Breast epithelium (tissue), 4 donors: ENCODE data around the gene ZNF132. TPM values are rescaled to one million over a fixed set of nuclear protein-coding genes. Genes with fewer than 3 reads are reported as not detected.
"Not testable (repeated sequence)": the region's sequence is repeated elsewhere in the genome, so short reads cannot be mapped to it uniquely, and the experiment has no call there.

ENCODE experiments used
- DNase-seq, 2 donors: peaks; one replicate each; pipeline ENCODE4 v3.0.0-alpha.2; 2019; ENCODE audit warnings: low spot score in 2 of 2
- H3K27ac ChIP-seq, 2 donors: fragments of 200-600 bp; sonication (generic) in 1 of 2; one replicate each; pipeline ENCODE4 v1.5.1; 2016 to 2019; ENCODE audit warnings: mild to moderate bottlenecking in 1 of 2
- H3K27me3 ChIP-seq, 2 donors: fragments of 200-600 bp; sonication (generic) in 1 of 2; one replicate each; pipeline versions ENCODE4 v1.5.1 to v1.6.0; 2017 to 2019; ENCODE audit warnings: control low read depth in 1 of 2, mild to moderate bottlenecking in 1 of 2
- H3K36me3 ChIP-seq: fragments of 200-600 bp; one replicate; pipeline ENCODE4 v1.5.1; 2019
- H3K4me1 ChIP-seq, 2 donors: fragments of 200-600 bp; sonication (generic); one replicate each; pipeline ENCODE4 v1.5.1; 2016 to 2019; ENCODE audit warnings: control low read depth in 1 of 2
- H3K4me3 ChIP-seq, 3 donors: fragments of 200-600 bp; sonication (generic); 1 replicate in 2 of 3; 2 replicates in 1 of 3; pipeline ENCODE4 v1.5.1; 2016 to 2019; ENCODE audit warnings: mild to moderate bottlenecking in 3 of 3, moderate library complexity in 2 of 3
- H3K9me3 ChIP-seq, 2 donors: fragments of 200-600 bp; sonication (generic) in 1 of 2; one replicate each; pipeline ENCODE4 v1.5.1; 2016 to 2019; ENCODE audit warnings: control low read depth in 1 of 2
- POLR2A ChIP-seq: fragments of 450-650 bp; IDR thresholded peaks from one replicate; pipeline ENCODE4 v1.6.1; 2016; ENCODE audit warnings: antibody characterized with exemption, mild to moderate bottlenecking, moderate library complexity
- POLR2AphosphoS5 ChIP-seq, 3 donors: sonication (generic); formaldehyde crosslinking; IDR thresholded peaks; one replicate each; pipeline ENCODE4 v1.6.1; 2017; ENCODE audit warnings: antibody characterized with exemption in 3 of 3
- intact Hi-C: fragments of 100-400 bp; cut with DNase I; formaldehyde crosslinking; loops from one replicate; pipeline ENCODE4 v1.15.1; 2023; ENCODE audit warnings: low total_unique reads
- total RNA-seq, 3 donors: library from RNA; depleted of rRNA; stranded (reverse); fragments of >200 nt; gene quantifications; one replicate each; pipeline ENCODE4 v1.1.0, GENCODE V29; 2016
- TF ChIP-seq, protein P1 (sequence below), 3 donors: fragments of 450-650 bp; IDR thresholded peaks; one replicate each; pipeline ENCODE4 v1.5.1; 2016 to 2017; ENCODE audit warnings: antibody characterized with exemption in 3 of 3, mild to moderate bottlenecking in 3 of 3, moderate library complexity in 3 of 3

Gene ZNF132
- total RNA-seq, 3 donors from 2014 or later = 3.5 to 13.3 (median 6.2) TPM

DNA sequence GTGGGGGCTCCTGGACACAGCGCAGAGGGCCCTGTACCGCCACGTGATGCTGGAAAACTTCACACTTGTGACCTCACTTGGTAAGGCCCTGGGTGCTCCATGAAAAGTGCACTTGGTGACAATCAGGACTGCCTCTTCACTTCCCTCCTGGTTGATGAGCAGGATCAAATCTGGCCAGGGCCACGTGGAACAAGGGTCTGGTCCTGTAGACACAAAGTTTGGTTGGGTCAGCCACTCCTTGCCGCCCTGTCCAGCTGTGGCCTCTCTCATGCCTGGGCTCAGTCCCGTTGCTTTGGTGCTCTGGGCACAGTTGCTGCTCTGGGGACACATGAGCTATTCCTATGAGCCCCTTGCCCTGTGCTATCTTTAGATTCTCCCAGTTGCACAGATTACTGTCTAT lies 13.8 kb upstream of the ZNF132 start:
- Histone ChIP-seq H3K36me3 (peaks cover 8% of the 10 kb centered on the region), H3K9me3 (no peaks in the 10 kb centered on the region), H3K27ac (no peak overlapping the region), H3K4me1 (no peaks in the 10 kb centered on the region), H3K27me3 (no peaks in the 10 kb centered on the region), H3K4me3 (no peak overlapping the region)
- intact Hi-C loops = no loop called here
- TF ChIP-seq POLR2AphosphoS5 (IDR thresholded peaks at IDR 0.05) (no peak), POLR2A (no peak)
- TF ChIP-seq, protein P1, sequence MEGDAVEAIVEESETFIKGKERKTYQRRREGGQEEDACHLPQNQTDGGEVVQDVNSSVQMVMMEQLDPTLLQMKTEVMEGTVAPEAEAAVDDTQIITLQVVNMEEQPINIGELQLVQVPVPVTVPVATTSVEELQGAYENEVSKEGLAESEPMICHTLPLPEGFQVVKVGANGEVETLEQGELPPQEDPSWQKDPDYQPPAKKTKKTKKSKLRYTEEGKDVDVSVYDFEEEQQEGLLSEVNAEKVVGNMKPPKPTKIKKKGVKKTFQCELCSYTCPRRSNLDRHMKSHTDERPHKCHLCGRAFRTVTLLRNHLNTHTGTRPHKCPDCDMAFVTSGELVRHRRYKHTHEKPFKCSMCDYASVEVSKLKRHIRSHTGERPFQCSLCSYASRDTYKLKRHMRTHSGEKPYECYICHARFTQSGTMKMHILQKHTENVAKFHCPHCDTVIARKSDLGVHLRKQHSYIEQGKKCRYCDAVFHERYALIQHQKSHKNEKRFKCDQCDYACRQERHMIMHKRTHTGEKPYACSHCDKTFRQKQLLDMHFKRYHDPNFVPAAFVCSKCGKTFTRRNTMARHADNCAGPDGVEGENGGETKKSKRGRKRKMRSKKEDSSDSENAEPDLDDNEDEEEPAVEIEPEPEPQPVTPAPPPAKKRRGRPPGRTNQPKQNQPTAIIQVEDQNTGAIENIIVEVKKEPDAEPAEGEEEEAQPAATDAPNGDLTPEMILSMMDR (IDR thresholded peaks at IDR 0.05) = no peak
- DNase-seq = no peak

DNA sequence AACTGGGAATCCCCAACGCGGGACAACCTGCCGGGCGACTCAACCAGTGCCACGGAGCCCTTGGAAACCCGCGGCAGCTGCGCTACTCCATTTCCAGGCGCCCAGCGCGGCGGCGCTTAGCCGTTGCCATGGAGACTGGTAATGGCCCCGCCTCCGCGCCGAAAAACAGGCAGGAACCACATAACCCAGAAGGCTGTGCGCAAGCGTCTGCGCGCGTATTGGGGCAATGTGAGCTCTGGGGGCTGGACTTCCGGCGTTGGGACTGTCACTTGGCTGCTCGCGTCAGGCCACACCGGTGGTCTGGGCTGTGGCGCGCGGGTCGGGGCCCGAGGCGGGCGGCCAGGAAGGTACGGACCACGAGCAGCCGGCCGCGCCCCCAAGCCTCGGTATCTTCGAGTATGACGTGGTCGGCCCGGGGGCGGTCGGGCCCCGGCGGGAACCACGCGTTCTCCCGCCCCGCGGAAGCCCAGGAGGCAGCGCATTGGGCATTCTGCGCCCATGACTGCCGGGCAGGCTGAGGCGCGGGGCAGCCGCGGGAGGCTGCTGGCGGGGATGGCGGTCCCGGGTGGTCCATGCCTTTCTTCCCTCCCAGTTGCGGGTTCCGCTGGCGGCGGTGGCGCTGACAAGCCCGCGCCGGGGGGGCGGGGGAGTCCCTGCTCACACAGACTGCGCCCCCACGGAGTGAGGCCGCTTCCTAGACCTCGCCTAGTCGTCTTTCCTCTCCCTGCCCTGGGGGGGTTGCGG lies 11.6 kb upstream of the ZNF132 start, which contains the start of gene ZNF324B:
TSS of gene ZNF324B (plus strand) at position 265 of the 744 bp plus-strand sequence. CDS start 2,080 bp downstream, outside the sequence.
- Histone ChIP-seq H3K27ac (peak within 1 kb of the TSS; percentile 78 to 89), H3K4me3 (peak within 1 kb of the TSS; percentile 88 to 99 (median 94)), H3K36me3 (peaks cover 3% of the 10 kb centered on the region), H3K4me1 (no peaks in the 10 kb centered on the region), H3K27me3 (peaks cover 0 to 4% of the 10 kb centered on the region in 2 donors), H3K9me3 (no peaks in the 10 kb centered on the region)
- peak; percentile 94 to 95 for DNase-seq
- TF ChIP-seq POLR2AphosphoS5 (IDR thresholded peaks at IDR 0.05) (peak; percentile 51 to 64 (median 62)), POLR2A (peak; percentile 33)
- TF ChIP-seq, protein P1 (IDR thresholded peaks at IDR 0.05) = no peak
- intact Hi-C loops = no loop called here

DNA sequence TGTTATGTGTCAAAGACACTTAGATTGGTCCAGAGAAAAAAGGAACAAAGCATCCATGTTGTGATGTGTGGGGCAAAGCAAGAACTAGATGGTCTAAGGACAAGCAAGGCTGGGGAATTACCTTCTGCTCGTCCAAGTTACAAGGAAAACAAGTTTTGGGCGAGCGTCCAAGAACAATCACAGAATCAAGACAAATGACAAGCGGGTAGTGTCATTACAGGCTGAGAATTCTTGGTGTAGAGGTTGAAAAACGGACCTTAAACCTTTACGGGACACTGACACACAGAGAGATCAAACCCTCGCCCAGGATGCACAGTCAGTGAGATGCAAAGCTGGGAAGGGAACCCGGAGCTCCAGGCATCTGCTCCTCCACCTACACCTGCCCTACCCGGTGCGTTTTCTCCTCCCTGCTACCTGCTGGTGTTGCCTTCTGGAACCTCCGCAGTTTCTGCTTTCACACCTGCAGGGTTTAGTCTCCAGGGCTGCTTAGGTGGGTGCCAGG lies 11.0 kb upstream of the ZNF132 start:
- H3K4me3 ChIP-seq = peak overlapping the region; percentile 88 to 99 (median 94)
- peaks cover 0 to 4% of the 10 kb centered on the region in 2 donors for H3K27me3 ChIP-seq
- DNase-seq = no peak
- intact Hi-C loops = loop anchor here (1.0 kb wide), 1 partner anchor 26 kb away; no protein-coding TSS in a partner anchor
- H3K9me3 ChIP-seq = no peaks in the 10 kb centered on the region
- H3K36me3 ChIP-seq = no peaks in the 10 kb centered on the region
- TF ChIP-seq, protein P1 (IDR thresholded peaks at IDR 0.05) = no peak
- TF ChIP-seq POLR2A (no peak), POLR2AphosphoS5 (IDR thresholded peaks at IDR 0.05) (no peak)
- no peaks in the 10 kb centered on the region for H3K4me1 ChIP-seq
- H3K27ac ChIP-seq = peak overlapping the region; percentile 78 to 89

GRCh38 chr19:58449980-58450379 lies 10.0 kb upstream of the ZNF132 start:
- not testable (repeated sequence) for H3K9me3 ChIP-seq, DNase-seq, H3K36me3 ChIP-seq, H3K27me3 ChIP-seq, H3K4me1 ChIP-seq, H3K27ac ChIP-seq, H3K4me3 ChIP-seq
- intact Hi-C loops = loop anchor here (1.0 kb wide), 1 partner anchor 27 kb away; no protein-coding TSS in a partner anchor

DNA sequence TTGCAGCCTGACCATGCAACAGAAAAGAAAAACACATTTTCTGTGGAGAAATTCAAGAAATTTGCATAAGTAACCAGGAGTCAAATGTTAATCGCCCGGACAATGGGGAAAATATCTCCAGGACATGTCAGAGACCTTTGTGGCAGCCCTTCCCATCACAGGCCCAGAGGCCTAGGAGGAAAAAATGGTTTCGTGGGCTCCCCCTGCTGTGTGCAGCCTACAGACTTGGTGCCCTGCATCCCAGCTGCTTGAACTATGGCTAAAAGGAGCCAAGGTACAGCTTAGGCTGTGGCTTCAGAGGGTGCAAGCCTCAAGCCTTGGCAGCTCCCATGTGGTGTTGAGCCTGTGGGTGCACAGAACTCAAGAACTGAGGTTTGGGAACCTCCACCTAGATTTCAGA lies 8.9 kb upstream of the ZNF132 start:
- H3K4me1 ChIP-seq, H3K4me3 ChIP-seq, DNase-seq, intact Hi-C loops, H3K9me3 ChIP-seq, H3K27me3 ChIP-seq, H3K36me3 ChIP-seq, H3K27ac ChIP-seq: not testable (repeated sequence)

- intact Hi-C loops, H3K4me3 ChIP-seq, H3K4me1 ChIP-seq, H3K27ac ChIP-seq, DNase-seq, H3K27me3 ChIP-seq, H3K36me3 ChIP-seq: not testable (repeated sequence)
- peaks cover 15 to 17% of the 10 kb centered on the region in 2 donors for H3K9me3 ChIP-seq
Observed at GRCh38 chr19:58442986-58443385, 3.0 kb upstream of the ZNF132 start.
